ENCODE results near the gene LRRC14B. TPM values are rescaled to one million over a fixed set of nuclear protein-coding genes. Genes with fewer than 3 reads are reported as not detected.
A peak's percentile ranks its signal among the peaks of the same experiment; 100 is the strongest.

Gene LRRC14B
- total and polyA plus RNA-seq, 3 donors from 2014 or later, result 0.33 to 0.94 (median 0.93) TPM

DNA sequence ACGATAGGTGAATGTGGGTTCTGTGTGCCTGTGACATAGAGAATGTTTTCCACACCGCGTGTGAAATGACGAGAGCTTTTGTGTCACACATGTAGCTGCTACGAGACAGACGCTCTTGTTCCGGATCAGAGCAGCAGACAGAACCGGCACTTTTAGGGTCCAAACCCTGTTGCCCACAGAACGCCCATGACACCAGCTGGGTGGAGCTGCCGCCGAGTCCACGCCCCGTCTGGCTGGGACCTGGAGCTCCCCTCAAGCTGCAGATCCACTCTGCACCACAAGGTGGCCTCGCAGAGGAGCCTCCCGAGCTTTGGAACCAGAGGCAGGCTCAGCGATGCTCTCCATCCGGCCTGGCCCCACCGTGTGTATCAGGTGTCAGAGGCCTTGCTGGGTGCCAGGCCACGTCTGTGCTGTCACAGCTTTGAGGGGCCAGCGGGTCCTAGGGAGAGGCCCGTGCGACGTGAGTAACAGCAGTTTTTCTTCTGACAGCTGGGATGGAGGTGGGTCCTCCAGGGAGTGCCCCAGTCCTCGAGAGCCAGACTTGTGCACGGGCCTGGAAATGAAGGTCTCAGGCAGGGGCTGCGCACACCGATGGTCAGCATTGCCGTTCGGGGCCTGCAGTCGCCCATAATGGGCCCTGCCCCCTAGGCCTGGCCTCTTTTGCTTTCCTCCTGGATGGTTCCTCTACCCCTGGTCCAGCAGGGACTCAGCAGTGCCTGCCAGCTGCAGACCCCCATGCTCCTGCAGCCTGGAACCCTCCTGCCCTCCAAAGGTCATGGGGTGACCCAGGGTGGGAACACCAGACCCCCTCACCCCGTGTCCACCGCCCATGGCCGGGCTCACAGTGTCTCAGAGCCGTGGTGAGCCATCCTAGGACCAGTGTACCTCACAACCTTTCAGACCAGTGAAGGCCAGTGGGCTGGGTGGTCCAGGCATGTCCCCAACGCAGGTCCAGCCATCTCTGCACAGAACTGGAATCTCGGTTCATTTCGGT lies 2.5 kb upstream of the LRRC14B start:
- 41 to 54% methylated on average over 27 to 30 of the region's 37 CpGs for WGBS, 2 donors

GRCh38 chr5:189486-189885 lies 1.8 kb upstream of the LRRC14B start:
- H3K4me3 ChIP-seq, result no peak overlapping the region
- intact Hi-C loops (cut with DNase I; ENCODE audit: low total_unique reads), result no loop called here
- H3K27me3 ChIP-seq, result no peaks in the 10 kb centered on the region
- no peaks in the 10 kb centered on the region for H3K4me1 ChIP-seq
- no peak for DNase-seq
- H3K9me3 ChIP-seq, result no peaks in the 10 kb centered on the region
- TF ChIP-seq POLR2A (IDR thresholded peaks at IDR 0.05), result no peak
- no peak for TF ChIP-seq CTCF (IDR thresholded peaks at IDR 0.05)
- WGBS, 2 donors, result 90 to 95% methylated on average over 8 to 10 of the region's 10 CpGs
- H3K36me3 ChIP-seq (ENCODE audit: low read depth, missing control alignments), result no peaks in the 10 kb centered on the region
- H3K27ac ChIP-seq, result no peak overlapping the region

More for the DNA sequence above, 2.5 kb upstream of the LRRC14B start:
- Histone ChIP-seq H3K9me3 (no peaks in the 10 kb centered on the region), H3K4me3 (no peak overlapping the region), H3K4me1 (no peaks in the 10 kb centered on the region), H3K27ac (no peak overlapping the region), H3K27me3 (no peaks in the 10 kb centered on the region), H3K36me3 (ENCODE audit: low read depth, missing control alignments) (no peaks in the 10 kb centered on the region)
- intact Hi-C loops (cut with DNase I; ENCODE audit: low total_unique reads), result no loop called here
- TF ChIP-seq CTCF (IDR thresholded peaks at IDR 0.05), result peak; percentile 81 to 96 (median 91)
- no peak for TF ChIP-seq POLR2A (IDR thresholded peaks at IDR 0.05)
- DNase-seq, result peak; percentile 91

GRCh38 chr5:189976-190365 lies 1.3 kb upstream of the LRRC14B start:
- Histone ChIP-seq H3K36me3 (ENCODE audit: low read depth, missing control alignments) (no peaks in the 10 kb centered on the region), H3K27ac (no peak overlapping the region), H3K27me3 (no peaks in the 10 kb centered on the region), H3K4me1 (no peaks in the 10 kb centered on the region), H3K9me3 (no peaks in the 10 kb centered on the region), H3K4me3 (no peak overlapping the region)
- no peak for TF ChIP-seq CTCF (IDR thresholded peaks at IDR 0.05)
- TF ChIP-seq POLR2A (IDR thresholded peaks at IDR 0.05), result no peak
- intact Hi-C loops (cut with DNase I; ENCODE audit: low total_unique reads), result no loop called here
- no peak for DNase-seq
- 59 to 63% methylated on average over 11 of the region's 11 CpGs for WGBS, 2 donors

GRCh38 chr5:190366-191035 lies 794 bp upstream of the LRRC14B start:
- Histone ChIP-seq H3K27me3 (no peaks in the 10 kb centered on the region), H3K4me1 (no peaks in the 10 kb centered on the region), H3K4me3 (no peak overlapping the region), H3K27ac (no peak overlapping the region), H3K36me3 (ENCODE audit: low read depth, missing control alignments) (no peaks in the 10 kb centered on the region), H3K9me3 (no peaks in the 10 kb centered on the region)
- no peak for DNase-seq
- TF ChIP-seq POLR2A (IDR thresholded peaks at IDR 0.05) (no peak), CTCF (IDR thresholded peaks at IDR 0.05) (no peak)
- WGBS, 2 donors, result 68 to 75% methylated on average over 7 to 16 of the region's 16 CpGs
- intact Hi-C loops (cut with DNase I; ENCODE audit: low total_unique reads), result no loop called here

Data from testis (tissue), 3 donors.